Measurements from ENCODE around the gene CT55. TPM values are rescaled to one million over a fixed set of nuclear protein-coding genes. Genes with fewer than 3 reads are reported as not detected.

CT55 gene, protein sequence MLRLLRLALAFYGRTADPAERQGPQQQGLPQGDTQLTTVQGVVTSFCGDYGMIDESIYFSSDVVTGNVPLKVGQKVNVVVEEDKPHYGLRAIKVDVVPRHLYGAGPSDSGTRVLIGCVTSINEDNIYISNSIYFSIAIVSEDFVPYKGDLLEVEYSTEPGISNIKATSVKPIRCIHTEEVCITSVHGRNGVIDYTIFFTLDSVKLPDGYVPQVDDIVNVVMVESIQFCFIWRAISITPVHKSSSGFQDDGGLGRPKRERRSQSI
- total RNA-seq (2013), result not detected
- polyA plus RNA-seq (not detected), polyA minus RNA-seq (not detected in 2 replicates), total RNA-seq (0 to 0.58 (median 0) reads per million in 11 experiments)

DNA sequence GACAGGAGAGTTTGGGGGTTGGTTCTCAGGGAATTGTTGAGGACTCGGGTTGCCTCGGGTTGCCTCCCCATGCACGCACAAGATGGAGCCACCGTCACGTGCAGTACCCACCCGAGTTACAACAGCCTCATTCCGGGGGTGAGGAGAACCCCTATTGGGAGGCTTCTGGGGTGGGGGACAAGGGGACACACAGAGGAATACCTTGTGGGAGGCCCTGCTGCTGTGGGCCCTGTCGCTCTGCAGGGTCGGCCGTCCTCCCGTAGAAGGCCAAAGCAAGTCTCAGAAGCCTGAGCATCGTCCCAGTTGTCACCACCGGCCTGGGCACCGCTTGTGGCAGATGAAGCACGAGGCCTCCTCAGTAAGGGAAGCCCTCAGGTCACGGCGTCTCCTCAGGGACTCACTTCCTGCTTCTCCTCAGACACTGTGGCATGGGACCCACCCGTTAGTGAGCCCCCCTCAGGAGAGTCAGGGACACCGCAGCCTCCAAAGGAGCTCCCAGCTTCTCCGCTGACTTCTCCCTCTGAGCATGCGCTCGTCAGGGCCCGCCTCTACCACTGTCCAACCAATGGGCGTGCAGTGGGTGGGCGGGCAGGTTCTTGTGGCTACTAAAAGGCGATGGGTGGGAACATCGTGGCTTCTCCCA lies at the start of gene CT55:
CT55 (minus strand) TSS at position 522 of the 643 bp plus-strand sequence; CDS start at position 295, 227 bp downstream.
- H2AFZ ChIP-seq (ENCODE audit: insufficient read depth, low read depth, low read length, poor library complexity, severe bottlenecking), result no peak within 1 kb of the TSS
- peaks cover 6% of the 10 kb centered on the region for H3K4me1 Mint-ChIP-seq
- no peak within 1 kb of the TSS for H3K4me3 Mint-ChIP-seq
- H4K20me1 ChIP-seq (ENCODE audit: insufficient read depth, low read length), result no peaks in the 10 kb centered on the region
- no peak within 1 kb of the TSS for H3K4me3 ChIP-seq (replicated peaks in 1 of 3; ENCODE audit: low read depth in 2 of 3, low read length in 3 of 3)
- no peaks in the 10 kb centered on the region for H3K36me3 Mint-ChIP-seq
- peaks cover 5 to 19% (median 10%) of the 10 kb centered on the region in 3 donors for H3K27me3 Mint-ChIP-seq (ENCODE audit: low read depth in 3 of 3)
- no peaks in the 10 kb centered on the region for H3K79me2 ChIP-seq (ENCODE audit: insufficient read depth, low read length)
- H3K27ac ChIP-seq (ENCODE audit: low read depth in 1 of 2, low read length in 2 of 2), result no peak within 1 kb of the TSS
- H3K9me3 Mint-ChIP-seq, result peaks cover 0 to 4% (median 0%) of the 10 kb centered on the region in 7 donors
- H3K4me2 ChIP-seq (replicated peaks; ENCODE audit: extremely low read depth, low read length, poor library complexity, severe bottlenecking), result no peak within 1 kb of the TSS
- H3K27ac Mint-ChIP-seq, result no peak within 1 kb of the TSS
- no peaks in the 10 kb centered on the region for H3K36me3 ChIP-seq (replicated peaks in 1 of 2; ENCODE audit: control insufficient read depth in 1 of 2, insufficient read depth in 2 of 2, low read length in 2 of 2)
- TF ChIP-seq, protein P1, sequence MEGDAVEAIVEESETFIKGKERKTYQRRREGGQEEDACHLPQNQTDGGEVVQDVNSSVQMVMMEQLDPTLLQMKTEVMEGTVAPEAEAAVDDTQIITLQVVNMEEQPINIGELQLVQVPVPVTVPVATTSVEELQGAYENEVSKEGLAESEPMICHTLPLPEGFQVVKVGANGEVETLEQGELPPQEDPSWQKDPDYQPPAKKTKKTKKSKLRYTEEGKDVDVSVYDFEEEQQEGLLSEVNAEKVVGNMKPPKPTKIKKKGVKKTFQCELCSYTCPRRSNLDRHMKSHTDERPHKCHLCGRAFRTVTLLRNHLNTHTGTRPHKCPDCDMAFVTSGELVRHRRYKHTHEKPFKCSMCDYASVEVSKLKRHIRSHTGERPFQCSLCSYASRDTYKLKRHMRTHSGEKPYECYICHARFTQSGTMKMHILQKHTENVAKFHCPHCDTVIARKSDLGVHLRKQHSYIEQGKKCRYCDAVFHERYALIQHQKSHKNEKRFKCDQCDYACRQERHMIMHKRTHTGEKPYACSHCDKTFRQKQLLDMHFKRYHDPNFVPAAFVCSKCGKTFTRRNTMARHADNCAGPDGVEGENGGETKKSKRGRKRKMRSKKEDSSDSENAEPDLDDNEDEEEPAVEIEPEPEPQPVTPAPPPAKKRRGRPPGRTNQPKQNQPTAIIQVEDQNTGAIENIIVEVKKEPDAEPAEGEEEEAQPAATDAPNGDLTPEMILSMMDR (IDR thresholded peaks at IDR 0.05), result no peak
- H3K4me1 ChIP-seq (ENCODE audit: control insufficient read depth in 1 of 2, insufficient read depth in 2 of 2, low read length in 2 of 2), result no peaks in the 10 kb centered on the region
- H3K27me3 ChIP-seq (ENCODE audit: control insufficient read depth in 2 of 2, insufficient read depth in 2 of 2, low read length in 2 of 2), result peaks cover 2 to 6% of the 10 kb centered on the region in 2 donors
- no peak for DNase-seq
- intact Hi-C loops (cut with micrococcal nuclease), result no loop called here
- H3K9ac ChIP-seq (ENCODE audit: insufficient read depth, low read length, poor library complexity, severe bottlenecking), result no peak within 1 kb of the TSS
- no peaks in the 10 kb centered on the region for H3K9me3 ChIP-seq (replicated peaks in 1 of 2; ENCODE audit: control insufficient read depth in 1 of 2, insufficient read depth in 1 of 2, low read length in 2 of 2)
- 86% methylated on average over 7 of the region's 27 CpGs for WGBS (ENCODE audit: insufficient coverage)

DNA sequence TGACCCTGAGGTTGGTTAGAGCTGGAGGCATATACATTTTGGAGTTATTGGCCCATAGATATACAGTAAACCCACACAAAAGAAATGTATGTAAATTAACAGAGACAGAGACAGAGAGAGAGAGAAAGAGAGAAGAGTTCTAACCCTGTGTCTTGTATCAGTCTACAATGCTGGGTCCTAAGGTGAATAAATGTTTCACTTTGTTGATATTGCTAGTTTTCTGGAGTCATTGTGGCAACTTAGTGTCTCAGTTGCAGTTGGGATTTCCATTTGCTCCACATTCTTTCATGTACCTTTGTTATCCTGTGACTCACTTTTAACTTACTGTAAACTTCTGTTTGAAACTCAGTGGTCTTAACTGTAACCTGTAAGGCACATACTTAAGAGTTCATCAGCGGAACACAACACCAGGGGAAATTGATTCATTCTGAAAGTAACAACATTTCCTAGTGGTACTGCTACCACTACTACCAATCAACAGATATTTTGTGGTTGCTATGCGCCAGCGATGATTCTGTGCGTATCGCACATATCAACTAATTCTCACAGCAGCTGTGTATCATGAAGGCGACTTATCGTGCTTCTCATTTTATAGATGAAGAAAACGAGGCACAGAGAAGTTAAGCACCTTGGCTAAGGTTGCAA lies 42.1 kb upstream of the CT55 start:
- WGBS (ENCODE audit: insufficient coverage), result 100% methylated on average over 1 of the region's 8 CpGs
- intact Hi-C loops (cut with micrococcal nuclease), result no loop called here
- no peak overlapping the region for H3K9ac ChIP-seq (ENCODE audit: insufficient read depth, low read length, poor library complexity, severe bottlenecking)
- no peak for DNase-seq
- H3K27ac ChIP-seq (ENCODE audit: low read depth in 1 of 2, low read length in 2 of 2), result no peak overlapping the region
- H3K4me1 ChIP-seq (ENCODE audit: control insufficient read depth in 1 of 2, insufficient read depth in 2 of 2, low read length in 2 of 2), result no peaks in the 10 kb centered on the region
- TF ChIP-seq, protein P1 (IDR thresholded peaks at IDR 0.05), result no peak
- no peak overlapping the region for H2AFZ ChIP-seq (ENCODE audit: insufficient read depth, low read depth, low read length, poor library complexity, severe bottlenecking)
- H3K27me3 Mint-ChIP-seq (ENCODE audit: low read depth in 3 of 3), result peaks cover 2 to 6% (median 4%) of the 10 kb centered on the region in 3 donors
- H3K79me2 ChIP-seq (ENCODE audit: insufficient read depth, low read length), result no peaks in the 10 kb centered on the region
- H3K27ac Mint-ChIP-seq, result no peak overlapping the region
- H3K9me3 Mint-ChIP-seq, result no peaks in the 10 kb centered on the region
- no peaks in the 10 kb centered on the region for H4K20me1 ChIP-seq (ENCODE audit: insufficient read depth, low read length)
- H3K4me3 ChIP-seq (replicated peaks in 1 of 3; ENCODE audit: low read depth in 2 of 3, low read length in 3 of 3), result no peak overlapping the region
- H3K9me3 ChIP-seq (replicated peaks in 1 of 2; ENCODE audit: control insufficient read depth in 1 of 2, insufficient read depth in 1 of 2, low read length in 2 of 2), result no peaks in the 10 kb centered on the region
- no peaks in the 10 kb centered on the region for H3K36me3 ChIP-seq (replicated peaks in 1 of 2; ENCODE audit: control insufficient read depth in 1 of 2, insufficient read depth in 2 of 2, low read length in 2 of 2)
- no peaks in the 10 kb centered on the region for H3K36me3 Mint-ChIP-seq
- H3K4me1 Mint-ChIP-seq, result no peaks in the 10 kb centered on the region
- H3K27me3 ChIP-seq (ENCODE audit: control insufficient read depth in 2 of 2, insufficient read depth in 2 of 2, low read length in 2 of 2), result peaks cover 0 to 3% of the 10 kb centered on the region in 2 donors
- H3K4me3 Mint-ChIP-seq, result no peak overlapping the region
- no peak overlapping the region for H3K4me2 ChIP-seq (replicated peaks; ENCODE audit: extremely low read depth, low read length, poor library complexity, severe bottlenecking)
